Pancreas (tissue), 10 donors: ENCODE data around the gene BIN2. TPM values are rescaled to one million over a fixed set of nuclear protein-coding genes. Genes with fewer than 3 reads are reported as not detected.
A peak's percentile ranks its signal among the peaks of the same experiment; 100 is the strongest.

Experiments
- ATAC-seq, 4 donors: fragments of 200-7000 bp; cut with Tn5 transposase; one replicate each; pipeline versions ENCODE4 v1.8.0 to v1.9.1; 2020; ENCODE audit warnings: mild to moderate bottlenecking in 4 of 4, moderate library complexity in 4 of 4
- DNase-seq, 6 donors: peaks; one replicate each; pipeline ENCODE4 v3.0.0-alpha.2; 2020
- FAIRE-seq: peaks from 2 replicates; lab custom pipeline; 2012; peaks lifted over from hg19 to GRCh38; lab: Jason Lieb, UNC
- H3K27ac ChIP-seq, 4 donors: fragments of 200-600 bp; sonication (generic); 1 replicate in 3 of 4; 2 replicates in 1 of 4; pipeline versions ENCODE4 v1.5.0 to v1.8.0; 2020
- H3K27me3 ChIP-seq, 4 donors: fragments of 200-600 bp; one replicate each; pipeline ENCODE4 v1.8.0; 2021
- H3K36me3 ChIP-seq, 3 donors: fragments of 200-600 bp; sonication (generic) in 1 of 3; one replicate each; pipeline versions ENCODE4 v1.5.0 to v1.8.0; 2020 to 2021
- H3K4me1 ChIP-seq, 3 donors: fragments of 200-600 bp; one replicate each; pipeline ENCODE4 v1.8.0; 2021
- H3K4me3 ChIP-seq, 4 donors: fragments of 200-600 bp; sonication (generic) in 2 of 4; one replicate each; pipeline versions ENCODE4 v1.5.0 to v1.8.0; 2020 to 2021
- H3K9me3 ChIP-seq, 4 donors: fragments of 200-600 bp; one replicate each; pipeline ENCODE4 v1.8.0; 2021
- WGBS, 2 donors: extraction: QIAGEN DNeasy Blood & Tissue Kit; methylation state at CpG; one replicate each; pipeline ENCODE4 v1.1.7; 2013; 5-methylcytosine and 5-hydroxymethylcytosine counted together
- intact Hi-C, 3 donors: fragments of 100-400 bp; cut with DNase I; formaldehyde crosslinking; loops; one replicate each; pipeline versions ENCODE4 v1.11.1 to v1.14.2; 2022
- polyA plus RNA-seq, 2 donors: library from polyadenylated mRNA; stranded (reverse); fragments of 200-250 nt; gene quantifications; one replicate each; pipeline ENCODE4 v1.2.3, GENCODE V29; 2013
- total RNA-seq, 6 donors: library from RNA; stranded (reverse); fragmentation: NEBNext Ultra II Directional in 4 of 6; extraction: Animal tissue kit (Norgen Biotek cat#: 25700) in 4 of 6; gene quantifications; one replicate each; pipeline versions ENCODE4 v1.2.1 to v1.2.4, GENCODE V29; 2021 to 2023
- TF ChIP-seq, protein P1 (sequence below), 4 donors: fragments of 200-600 bp; sonication (generic) in 3 of 4; IDR thresholded peaks; one replicate each; pipeline versions ENCODE4 v1.5.0 to v1.8.0; 2021; ENCODE audit warnings: antibody characterized with exemption in 4 of 4
- donor health status: healthy with polysubstance abuse.
- donor health status: DM: no; HTN: no; CAD: no; lungs with moderate emphysema.
- donor health status: DM: no; HTN: no; CAD: no.
- donor health status: control.
- donor health status: control.
- donor health status: Bipolar disorder and iron deficiency.
- donor health status: DM: yes; HTN: yes; CAD: no.
- donor health status: DM: no; HTN: no; CAD: no.
- donor health status: DM: no; HTN: no; CAD: no.
- donor health status: DM: yes; HTN: yes; CAD: no.

Gene BIN2
- total and polyA plus RNA-seq, 8 donors: 0.56 to 6.0 (median 0.97) TPM

DNA sequence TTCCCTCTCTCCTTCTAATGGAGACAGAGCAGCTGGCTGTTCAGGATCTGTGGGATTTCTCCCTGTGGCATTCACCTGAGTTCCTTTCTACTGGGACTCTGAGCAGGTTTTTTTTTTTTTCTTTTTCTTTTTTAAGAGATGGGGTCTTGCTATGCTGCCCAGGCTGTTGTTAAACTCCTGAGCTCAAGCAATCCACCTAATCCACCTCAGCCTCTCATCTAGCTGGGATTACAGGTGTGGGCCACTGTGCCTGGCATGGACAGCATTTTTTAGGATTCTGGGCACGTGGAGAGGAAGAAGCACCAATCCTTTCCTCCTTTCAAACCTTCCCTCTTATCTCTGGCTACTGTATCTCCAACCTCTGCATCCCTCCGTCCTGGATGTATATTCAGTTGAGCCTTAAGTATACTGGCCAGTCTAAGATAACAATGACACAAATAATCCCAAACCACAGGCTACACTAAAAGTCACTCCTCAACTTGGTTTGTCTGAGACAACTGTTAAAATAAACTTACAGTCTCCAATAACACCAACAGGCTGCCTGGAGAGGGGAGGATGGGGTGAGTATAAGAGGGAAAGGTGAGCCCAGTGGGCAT is 38.9 kb upstream of the BIN2 start:
- peaks cover 0 to 4% (median 0%) of the 10 kb centered on the region in 3 donors for H3K4me1 ChIP-seq
- TF ChIP-seq, protein P1, sequence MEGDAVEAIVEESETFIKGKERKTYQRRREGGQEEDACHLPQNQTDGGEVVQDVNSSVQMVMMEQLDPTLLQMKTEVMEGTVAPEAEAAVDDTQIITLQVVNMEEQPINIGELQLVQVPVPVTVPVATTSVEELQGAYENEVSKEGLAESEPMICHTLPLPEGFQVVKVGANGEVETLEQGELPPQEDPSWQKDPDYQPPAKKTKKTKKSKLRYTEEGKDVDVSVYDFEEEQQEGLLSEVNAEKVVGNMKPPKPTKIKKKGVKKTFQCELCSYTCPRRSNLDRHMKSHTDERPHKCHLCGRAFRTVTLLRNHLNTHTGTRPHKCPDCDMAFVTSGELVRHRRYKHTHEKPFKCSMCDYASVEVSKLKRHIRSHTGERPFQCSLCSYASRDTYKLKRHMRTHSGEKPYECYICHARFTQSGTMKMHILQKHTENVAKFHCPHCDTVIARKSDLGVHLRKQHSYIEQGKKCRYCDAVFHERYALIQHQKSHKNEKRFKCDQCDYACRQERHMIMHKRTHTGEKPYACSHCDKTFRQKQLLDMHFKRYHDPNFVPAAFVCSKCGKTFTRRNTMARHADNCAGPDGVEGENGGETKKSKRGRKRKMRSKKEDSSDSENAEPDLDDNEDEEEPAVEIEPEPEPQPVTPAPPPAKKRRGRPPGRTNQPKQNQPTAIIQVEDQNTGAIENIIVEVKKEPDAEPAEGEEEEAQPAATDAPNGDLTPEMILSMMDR (IDR thresholded peaks at IDR 0.05): no peak
- FAIRE-seq (no peak), DNase-seq (no peak), ATAC-seq (no peak)
- intact Hi-C loops: no loop called here
- H3K36me3 ChIP-seq: no peaks in the 10 kb centered on the region
- no peak overlapping the region for H3K4me3 ChIP-seq
- H3K27me3 ChIP-seq: no peaks in the 10 kb centered on the region
- H3K9me3 ChIP-seq: no peaks in the 10 kb centered on the region
- whole genome bisulfite sequencing, 2 donors: 88% methylated on average over 2 of the region's 2 CpGs
- H3K27ac ChIP-seq: no peak overlapping the region

DNA sequence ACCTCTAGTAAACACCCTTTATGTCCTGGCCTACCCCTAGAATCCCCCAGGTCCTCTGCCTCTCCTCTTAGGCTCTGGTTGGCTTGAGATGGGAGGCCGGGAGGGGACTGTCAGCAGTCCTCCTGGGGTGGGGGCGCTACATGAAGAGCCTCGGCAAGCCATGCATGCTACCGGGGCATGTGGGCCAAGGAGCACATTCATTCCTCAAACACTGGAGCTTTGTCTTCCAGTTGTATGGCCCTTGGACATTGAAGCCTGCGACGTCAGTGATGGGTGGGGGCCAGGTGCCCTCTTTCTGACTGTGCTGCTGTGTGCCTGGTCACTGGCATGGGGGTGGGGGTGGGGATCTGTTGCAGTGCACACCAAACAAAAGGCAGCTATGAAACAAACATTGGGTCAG is 38.3 kb upstream of the BIN2 start:
- 85 to 91% methylated on average over 6 of the region's 6 CpGs for whole genome bisulfite sequencing, 2 donors
- ATAC-seq (no peak), FAIRE-seq (no peak), DNase-seq (no peak)
- Histone ChIP-seq H3K27me3 (no peaks in the 10 kb centered on the region), H3K27ac (no peak overlapping the region), H3K4me3 (no peak overlapping the region), H3K9me3 (no peaks in the 10 kb centered on the region), H3K36me3 (no peaks in the 10 kb centered on the region), H3K4me1 (peaks cover 0 to 4% (median 0%) of the 10 kb centered on the region in 3 donors)
- intact Hi-C loops: no loop called here
- TF ChIP-seq, protein P1 (IDR thresholded peaks at IDR 0.05): no peak

DNA sequence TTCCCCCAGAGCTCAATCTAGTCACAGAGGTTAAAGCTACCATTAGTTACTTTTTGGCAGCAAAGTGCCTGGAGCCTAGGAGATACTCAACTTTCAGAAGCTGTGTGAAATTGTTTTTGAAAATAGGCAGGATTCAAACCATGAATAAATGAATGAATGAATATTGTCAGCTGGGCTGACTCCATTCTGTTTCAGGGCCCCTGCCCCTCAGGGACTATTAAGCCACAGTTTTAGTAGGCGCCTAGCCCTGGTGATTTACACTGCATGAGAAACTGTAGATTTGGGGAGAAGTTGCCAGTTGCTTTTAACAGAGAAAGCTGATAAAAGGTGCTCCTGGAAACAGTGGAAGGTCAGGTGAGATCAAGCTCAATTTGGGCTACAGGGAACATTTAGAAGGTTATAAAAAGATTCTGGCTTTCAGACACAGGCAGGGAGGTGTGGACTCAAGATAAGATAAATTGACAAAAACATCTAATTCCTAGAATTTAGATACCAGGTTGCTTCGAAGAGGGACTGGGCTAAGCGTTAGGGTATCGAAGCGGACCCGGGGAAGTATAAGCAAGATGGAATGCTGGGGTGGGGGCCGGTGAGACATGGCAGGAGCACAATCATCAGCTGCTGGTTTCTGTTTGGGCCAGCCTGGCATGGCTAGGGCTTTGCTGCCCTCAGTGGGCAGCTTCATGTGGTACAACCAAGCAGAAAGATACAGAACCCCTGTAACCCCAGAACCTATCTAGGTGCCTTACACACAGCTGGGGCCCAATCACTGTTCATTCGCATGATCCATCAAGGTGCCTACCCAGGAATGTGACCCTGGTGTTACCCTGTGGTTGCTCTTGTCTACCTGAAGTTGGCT is 37.4 kb upstream of the BIN2 start:
- intact Hi-C loops: no loop called here
- no peaks in the 10 kb centered on the region for H3K36me3 ChIP-seq
- TF ChIP-seq, protein P1 (IDR thresholded peaks at IDR 0.05): no peak
- no peak for DNase-seq
- peaks cover 0 to 4% (median 0%) of the 10 kb centered on the region in 3 donors for H3K4me1 ChIP-seq
- H3K27me3 ChIP-seq: no peaks in the 10 kb centered on the region
- peak; percentile 15 to 76 (median 48) for ATAC-seq
- no peaks in the 10 kb centered on the region for H3K9me3 ChIP-seq
- no peak for FAIRE-seq
- H3K27ac ChIP-seq: no peak overlapping the region
- no peak overlapping the region for H3K4me3 ChIP-seq
- 33 to 38% methylated on average over 8 of the region's 8 CpGs for WGBS, 2 donors

DNA sequence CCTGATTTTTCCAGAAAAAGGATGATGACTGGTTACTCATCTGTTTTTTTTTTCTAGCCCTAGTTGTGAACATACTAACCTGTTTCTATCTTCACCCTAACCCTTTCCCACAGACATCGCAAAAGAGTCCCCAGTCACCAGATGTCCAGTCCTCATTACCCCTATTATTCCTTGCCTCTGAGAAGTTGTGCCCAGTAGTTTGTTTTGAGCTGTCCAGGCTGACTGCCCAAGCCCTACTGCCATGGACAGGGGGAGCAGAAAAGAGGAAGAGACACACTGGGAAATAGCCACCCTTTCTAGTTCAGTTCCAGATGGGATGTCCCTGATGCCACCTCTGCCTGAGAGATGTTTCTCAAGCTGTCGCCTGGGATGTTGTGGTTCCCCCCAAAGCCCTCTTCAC is 36.3 kb upstream of the BIN2 start:
- WGBS, 2 donors: 94 to 96% methylated on average over 2 of the region's 2 CpGs
- H3K4me3 ChIP-seq: no peak overlapping the region
- ATAC-seq: no peak
- DNase-seq: no peak
- no peaks in the 10 kb centered on the region for H3K9me3 ChIP-seq
- peaks cover 0 to 4% (median 0%) of the 10 kb centered on the region in 3 donors for H3K4me1 ChIP-seq
- TF ChIP-seq, protein P1 (IDR thresholded peaks at IDR 0.05): no peak
- no peaks in the 10 kb centered on the region for H3K36me3 ChIP-seq
- intact Hi-C loops: no loop called here
- H3K27ac ChIP-seq: no peak overlapping the region
- no peak for FAIRE-seq
- no peaks in the 10 kb centered on the region for H3K27me3 ChIP-seq

DNA sequence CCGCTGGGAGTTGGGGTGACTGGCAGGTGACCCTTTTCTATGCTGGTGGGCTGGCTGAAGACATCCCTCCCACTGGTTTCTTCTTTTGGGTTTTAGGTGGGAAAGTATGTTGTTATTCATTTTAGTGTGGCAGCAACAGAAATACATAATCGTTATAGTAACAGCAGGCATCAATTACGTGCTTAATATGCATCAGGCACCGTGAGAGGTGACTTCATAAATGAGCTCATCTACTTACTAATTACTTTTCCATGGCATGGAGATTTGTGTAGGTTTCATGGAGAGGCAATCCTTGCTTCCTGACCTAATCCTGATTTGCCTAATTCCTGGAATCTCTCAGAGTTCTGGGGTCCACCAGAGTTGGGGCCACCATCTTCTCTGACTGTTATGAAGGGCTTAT is 35.9 kb upstream of the BIN2 start:
- FAIRE-seq (no peak), ATAC-seq (no peak), DNase-seq (no peak)
- peaks cover 0 to 4% (median 0%) of the 10 kb centered on the region in 3 donors for H3K4me1 ChIP-seq
- no peak overlapping the region for H3K27ac ChIP-seq
- intact Hi-C loops: no loop called here
- H3K27me3 ChIP-seq: no peaks in the 10 kb centered on the region
- no peak overlapping the region for H3K4me3 ChIP-seq
- 89 to 96% methylated on average over 4 of the region's 4 CpGs for WGBS, 2 donors
- TF ChIP-seq, protein P1 (IDR thresholded peaks at IDR 0.05): no peak
- no peaks in the 10 kb centered on the region for H3K36me3 ChIP-seq
- H3K9me3 ChIP-seq: no peaks in the 10 kb centered on the region
